ENCODE measurements around the gene ADAMTS10. TPM values are rescaled to one million over a fixed set of nuclear protein-coding genes. Genes with fewer than 3 reads are reported as not detected.
A peak's percentile ranks its signal among the peaks of the same experiment; 100 is the strongest.

Gene ADAMTS10
- total RNA-seq, 3 donors from 2014 or later (not counting 1 experiment from before 2014, with no cell fraction given), result 159 to 286 (median 203) TPM

GRCh38 chr19:8536282-8536681, 74.2 kb downstream of the ADAMTS10 start:
- 96% methylated on average over 22 of the region's 22 CpGs for WGBS (ENCODE audit: insufficient coverage)

GRCh38 chr19:8532225-8532624, 78.3 kb downstream of the ADAMTS10 start:
- Mint-ChIP-seq H3K27me3 (ENCODE audit: low read depth in 2 of 2) (no peaks in the 10 kb centered on the region), H3K27ac (peak overlapping the region; percentile 9 to 62), H3K9me3 (no peaks in the 10 kb centered on the region), H3K4me1 (peaks cover 17 to 24% of the 10 kb centered on the region in 2 donors), H3K4me3 (no peak overlapping the region), H3K36me3 (peaks cover 29% of the 10 kb centered on the region)
- no peak for ATAC-seq
- DNase-seq, result no peak
- intact Hi-C loops (cut with micrococcal nuclease), result no loop called here
- 100% methylated on average over 2 of the region's 2 CpGs for WGBS (ENCODE audit: insufficient coverage)
- peaks cover 79% of the 10 kb centered on the region for H3K36me3 ChIP-seq (ENCODE audit: control insufficient read depth, insufficient read depth, low read length)
- no peak overlapping the region for H3K4me3 ChIP-seq (ENCODE audit: low read length)
- no peaks in the 10 kb centered on the region for H3K4me1 ChIP-seq (ENCODE audit: control insufficient read depth, insufficient read depth, low read length)
- no peaks in the 10 kb centered on the region for H3K9me3 ChIP-seq (ENCODE audit: control insufficient read depth, insufficient read depth, low read length)
- TF ChIP-seq CTCF (IDR thresholded peaks at IDR 0.05), result no peak
- no peaks in the 10 kb centered on the region for H3K27me3 ChIP-seq (ENCODE audit: control insufficient read depth, insufficient read depth, low read length)
- H3K27ac ChIP-seq (ENCODE audit: low read length), result no peak overlapping the region

More at GRCh38 chr19:8536282-8536681, 74.2 kb downstream of the ADAMTS10 start:
- no peaks in the 10 kb centered on the region for H3K4me1 ChIP-seq (ENCODE audit: control insufficient read depth, insufficient read depth, low read length)
- ATAC-seq, result no peak
- Mint-ChIP-seq H3K27me3 (ENCODE audit: low read depth in 2 of 2) (no peaks in the 10 kb centered on the region), H3K9me3 (no peaks in the 10 kb centered on the region), H3K36me3 (peaks cover 8% of the 10 kb centered on the region), H3K4me3 (no peak overlapping the region), H3K27ac (peak overlapping the region; percentile 1 to 53), H3K4me1 (peaks cover 0 to 6% of the 10 kb centered on the region in 2 donors)
- H3K27ac ChIP-seq (ENCODE audit: low read length), result no peak overlapping the region
- H3K36me3 ChIP-seq (ENCODE audit: control insufficient read depth, insufficient read depth, low read length), result peaks cover 74% of the 10 kb centered on the region
- H3K9me3 ChIP-seq (ENCODE audit: control insufficient read depth, insufficient read depth, low read length), result no peaks in the 10 kb centered on the region
- H3K4me3 ChIP-seq (ENCODE audit: low read length), result no peak overlapping the region
- no peak for TF ChIP-seq CTCF (IDR thresholded peaks at IDR 0.05)
- H3K27me3 ChIP-seq (ENCODE audit: control insufficient read depth, insufficient read depth, low read length), result no peaks in the 10 kb centered on the region
- intact Hi-C loops (cut with micrococcal nuclease), result no loop called here
- DNase-seq, result no peak

- Mint-ChIP-seq H3K9me3 (no peaks in the 10 kb centered on the region), H3K27me3 (ENCODE audit: low read depth in 2 of 2) (no peaks in the 10 kb centered on the region), H3K4me1 (peaks cover 23 to 24% of the 10 kb centered on the region in 2 donors), H3K36me3 (peaks cover 29% of the 10 kb centered on the region), H3K4me3 (no peak overlapping the region), H3K27ac (peak overlapping the region; percentile 9 to 62)
- ATAC-seq, result no peak
- DNase-seq, result no peak
- no peaks in the 10 kb centered on the region for H3K4me1 ChIP-seq (ENCODE audit: control insufficient read depth, insufficient read depth, low read length)
- 91% methylated on average over 7 of the region's 7 CpGs for WGBS (ENCODE audit: insufficient coverage)
- TF ChIP-seq CTCF (IDR thresholded peaks at IDR 0.05), result no peak
- H3K27me3 ChIP-seq (ENCODE audit: control insufficient read depth, insufficient read depth, low read length), result no peaks in the 10 kb centered on the region
- intact Hi-C loops (cut with micrococcal nuclease), result no loop called here
- peaks cover 79% of the 10 kb centered on the region for H3K36me3 ChIP-seq (ENCODE audit: control insufficient read depth, insufficient read depth, low read length)
- no peak overlapping the region for H3K4me3 ChIP-seq (ENCODE audit: low read length)
- H3K27ac ChIP-seq (ENCODE audit: low read length), result no peak overlapping the region
- H3K9me3 ChIP-seq (ENCODE audit: control insufficient read depth, insufficient read depth, low read length), result no peaks in the 10 kb centered on the region
These were observed 79.0 kb downstream of the ADAMTS10 start for GRCh38 chr19:8531470-8531869.

Other genes starting within 250 kb of the ADAMTS10 start
- gene ANGPTL4, start 246.6 kb downstream of the ADAMTS10 start, total RNA-seq, result not detected
- gene RAB11B, start 220.4 kb downstream of the ADAMTS10 start, total RNA-seq, result 100 to 1,000 TPM; 101 to 116 (median 108) TPM
- 10 to 100 TPM; 32.4 to 42.3 (median 37.2) TPM for gene MARCHF2, start 197.4 kb downstream of the ADAMTS10 start, total RNA-seq
- 100 to 1,000 TPM; 272 to 300 (median 299) TPM for gene HNRNPM, start 165.7 kb downstream of the ADAMTS10 start, total RNA-seq
- gene PRAM1, start 108.1 kb downstream of the ADAMTS10 start, total RNA-seq, result 10 to 100 TPM in 1 of 3 donors, 1 to 10 TPM in 2; 7.7 to 17.5 (median 9.0) TPM
- 10 to 100 TPM; 42.1 to 46.4 (median 42.3) TPM for gene ZNF414, start 96.5 kb downstream of the ADAMTS10 start, total RNA-seq
- 1,000 to 10,000 TPM in 2 of 3 donors, 100 to 1,000 TPM in 1; 971 to 1,223 (median 1,014) TPM for gene MYO1F, start 33.3 kb downstream of the ADAMTS10 start, total RNA-seq
- not detected for gene NFILZ, start 19.9 kb upstream of the ADAMTS10 start, total RNA-seq
- gene ACTL9, start 88.1 kb upstream of the ADAMTS10 start, total RNA-seq, result not detected
- under 1 TPM in 1 of 3 donors, not detected in 2; 0.43 TPM for gene OR2Z1, start 110.9 kb upstream of the ADAMTS10 start, total RNA-seq
- gene ZNF558, start 221.6 kb upstream of the ADAMTS10 start, total RNA-seq, result 10 to 100 TPM; 20.9 to 26.8 (median 23.8) TPM
- not detected for gene MBD3L1, start 221.7 kb upstream of the ADAMTS10 start, total RNA-seq

Data from natural killer cell (primary cell).